OCI-LY1 (cell line): Measurements from ENCODE around the gene ACVR2B.

Source experiments
- H2AFZ ChIP-seq: fragments of 200-600 bp; sonication (generic), shearing (Covaris generic); 2 replicates; pipeline ENCODE4 v1.6.0; 2014; ENCODE audit warnings: antibody characterized with exemption, mild to moderate bottlenecking, low read length
- H3F3A ChIP-seq: fragments of 200-600 bp; sonication (generic), shearing (Covaris generic); 2 replicates; pipeline ENCODE4 v1.6.0; 2014; ENCODE audit warnings: mild to moderate bottlenecking, antibody characterized with exemption, low read length, moderate library complexity; ENCODE audit not compliant: insufficient read depth
- H3K27ac ChIP-seq: fragments of 200-600 bp; sonication (generic); 2 replicates; pipeline ENCODE4 v1.5.1; 2014; ENCODE audit warnings: low read length, mixed run types, mild to moderate bottlenecking, low read depth; ENCODE audit not compliant: poor library complexity, severe bottlenecking
- H3K27me3 ChIP-seq: fragments of 200-600 bp; sonication (generic); 2 replicates; pipeline ENCODE4 v1.6.0; 2014; ENCODE audit warnings: antibody characterized with exemption, mild to moderate bottlenecking, low read length, moderate library complexity; ENCODE audit not compliant: insufficient read depth
- H3K36me3 ChIP-seq: fragments of 200-600 bp; sonication (generic); 2 replicates; pipeline ENCODE4 v1.6.1; 2014; ENCODE audit warnings: mild to moderate bottlenecking, antibody characterized with exemption, low read length, moderate library complexity, mixed read lengths; ENCODE audit not compliant: insufficient read depth
- H3K4me1 ChIP-seq: fragments of 200-600 bp; sonication (generic); 2 replicates; pipeline ENCODE4 v1.5.1; 2014; ENCODE audit warnings: mild to moderate bottlenecking, low read length, moderate library complexity; ENCODE audit not compliant: insufficient read depth, severe bottlenecking
- H3K4me2 ChIP-seq: fragments of 200-600 bp; sonication (generic), shearing (Covaris generic); 2 replicates; pipeline ENCODE4 v1.6.1; 2014; ENCODE audit warnings: low read length
- H3K4me3 ChIP-seq: fragments of 200-600 bp; sonication (generic); 2 replicates; pipeline ENCODE4 v1.5.1; 2014; ENCODE audit warnings: low read length, low read depth, mild to moderate bottlenecking, mixed read lengths; ENCODE audit not compliant: poor library complexity, severe bottlenecking
- H3K79me2 ChIP-seq: fragments of 200-600 bp; shearing (Covaris generic); 2 replicates; pipeline ENCODE4 v1.6.1; 2016; ENCODE audit warnings: mixed run types, low read length, mixed read lengths; ENCODE audit not compliant: insufficient read depth
- H3K9ac ChIP-seq: fragments of 200-600 bp; sonication (generic), shearing (Covaris generic); 2 replicates; pipeline ENCODE4 v1.6.1; 2014; ENCODE audit warnings: mild to moderate bottlenecking, low read length, mixed read lengths
- H3K9me2 ChIP-seq: fragments of 200-600 bp; sonication (generic), shearing (Covaris generic); 2 replicates; pipeline ENCODE4 v1.6.1; 2014; ENCODE audit warnings: low read depth, mild to moderate bottlenecking, low read length, mixed read lengths
- H3K9me3 ChIP-seq: fragments of 200-600 bp; shearing (Covaris generic); 2 replicates; pipeline ENCODE4 v1.6.1; 2014; ENCODE audit warnings: low read length, mixed read lengths
- H4K20me1 ChIP-seq: fragments of 200-600 bp; sonication (generic), shearing (Covaris generic); 2 replicates; pipeline ENCODE4 v1.6.0; 2016; ENCODE audit warnings: mild to moderate bottlenecking, low read length; ENCODE audit not compliant: insufficient read depth
- EZH2 ChIP-seq: fragments of 200-600 bp; sonication (generic), shearing (Covaris generic); IDR thresholded peaks from 2 replicates; pipeline ENCODE4 v1.8.0; 2017; ENCODE audit warnings: borderline replicate concordance, mixed run types, mild to moderate bottlenecking, antibody characterized with exemption, low read length, moderate library complexity, mixed read lengths
- TF ChIP-seq, protein P1 (sequence below): fragments of 200-600 bp; sonication (generic), shearing (Covaris generic); IDR thresholded peaks from 2 replicates; pipeline ENCODE4 v1.5.1; 2017; ENCODE audit warnings: mild to moderate bottlenecking, antibody characterized with exemption, low read length, moderate library complexity, mixed read lengths

Gene ACVR2B

DNA sequence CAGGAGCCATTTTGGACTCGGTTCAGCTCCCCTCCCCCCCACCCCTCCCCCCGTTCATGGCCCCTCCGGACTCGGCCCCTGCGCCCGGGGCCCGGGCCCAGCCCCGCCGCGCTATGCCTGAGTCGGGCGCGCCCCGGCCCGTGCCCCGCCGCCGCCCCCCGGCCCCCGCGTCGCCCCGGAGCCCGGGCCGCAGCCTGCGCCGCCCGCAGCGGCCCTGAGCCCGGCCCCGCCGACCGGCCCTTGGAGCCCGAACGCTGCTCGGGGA lies 155 bp downstream of the ACVR2B start:
- H3K4me2 ChIP-seq: peak overlapping the region; percentile 68
- H3K9ac ChIP-seq: peak overlapping the region; percentile 57; the same call in 1 of the 2 replicates
- H2AFZ ChIP-seq: no peak overlapping the region
- TF ChIP-seq, protein P1, sequence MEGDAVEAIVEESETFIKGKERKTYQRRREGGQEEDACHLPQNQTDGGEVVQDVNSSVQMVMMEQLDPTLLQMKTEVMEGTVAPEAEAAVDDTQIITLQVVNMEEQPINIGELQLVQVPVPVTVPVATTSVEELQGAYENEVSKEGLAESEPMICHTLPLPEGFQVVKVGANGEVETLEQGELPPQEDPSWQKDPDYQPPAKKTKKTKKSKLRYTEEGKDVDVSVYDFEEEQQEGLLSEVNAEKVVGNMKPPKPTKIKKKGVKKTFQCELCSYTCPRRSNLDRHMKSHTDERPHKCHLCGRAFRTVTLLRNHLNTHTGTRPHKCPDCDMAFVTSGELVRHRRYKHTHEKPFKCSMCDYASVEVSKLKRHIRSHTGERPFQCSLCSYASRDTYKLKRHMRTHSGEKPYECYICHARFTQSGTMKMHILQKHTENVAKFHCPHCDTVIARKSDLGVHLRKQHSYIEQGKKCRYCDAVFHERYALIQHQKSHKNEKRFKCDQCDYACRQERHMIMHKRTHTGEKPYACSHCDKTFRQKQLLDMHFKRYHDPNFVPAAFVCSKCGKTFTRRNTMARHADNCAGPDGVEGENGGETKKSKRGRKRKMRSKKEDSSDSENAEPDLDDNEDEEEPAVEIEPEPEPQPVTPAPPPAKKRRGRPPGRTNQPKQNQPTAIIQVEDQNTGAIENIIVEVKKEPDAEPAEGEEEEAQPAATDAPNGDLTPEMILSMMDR: no peak
- TF ChIP-seq EZH2: no peak
- no peaks in the 10 kb centered on the region for H3K9me3 ChIP-seq
- H3F3A ChIP-seq: no peaks in the 10 kb centered on the region
- no peak overlapping the region for H3K27ac ChIP-seq
- no peaks in the 10 kb centered on the region for H3K36me3 ChIP-seq
- peak overlapping the region; percentile 64 for H3K4me3 ChIP-seq
- peaks cover 15% of the 10 kb centered on the region for H3K4me1 ChIP-seq
- H3K79me2 ChIP-seq: no peaks in the 10 kb centered on the region
- no peaks in the 10 kb centered on the region for H4K20me1 ChIP-seq
- no peaks in the 10 kb centered on the region for H3K27me3 ChIP-seq
- H3K9me2 ChIP-seq: no peaks in the 10 kb centered on the region

DNA sequence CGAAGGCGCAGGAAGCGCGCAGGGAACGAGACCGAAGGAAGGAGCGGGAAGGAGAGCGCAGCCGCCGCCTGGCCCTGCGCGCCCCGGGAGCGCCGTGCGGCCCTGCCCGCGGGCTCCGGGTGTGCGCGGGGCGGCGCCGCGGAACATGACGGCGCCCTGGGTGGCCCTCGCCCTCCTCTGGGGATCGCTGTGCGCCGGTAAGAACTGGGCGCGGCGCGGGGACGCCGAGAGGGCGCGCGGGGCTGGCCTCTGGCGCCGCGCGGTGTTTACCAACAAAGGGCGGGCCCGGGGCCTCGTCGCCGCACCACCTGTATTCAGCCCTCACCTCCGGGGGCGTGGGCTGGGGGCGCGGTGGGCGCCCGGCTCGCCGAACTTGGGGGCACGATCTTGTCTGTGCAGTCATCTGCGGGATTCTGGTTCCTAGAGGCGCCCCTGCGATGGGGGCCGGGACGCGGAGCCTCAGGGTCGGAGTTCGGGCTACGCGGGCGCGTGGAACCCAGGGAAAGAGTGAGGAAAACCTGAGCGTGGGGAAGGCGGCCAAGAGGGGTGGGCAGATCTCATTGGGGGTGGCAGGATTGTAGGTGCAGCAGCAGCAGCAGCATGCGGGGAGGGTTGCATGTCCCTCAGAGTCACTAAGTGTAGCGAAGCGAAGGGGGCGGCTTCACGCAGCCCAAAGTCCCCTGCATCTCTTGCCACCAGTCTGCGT lies 641 bp downstream of the ACVR2B start:
- Histone ChIP-seq H3K4me1 (peaks cover 15% of the 10 kb centered on the region), H3K27ac (no peak overlapping the region), H3K79me2 (no peaks in the 10 kb centered on the region), H2AFZ (no peak overlapping the region), H3F3A (no peaks in the 10 kb centered on the region), H3K27me3 (no peaks in the 10 kb centered on the region), H3K9me2 (no peaks in the 10 kb centered on the region), H3K36me3 (no peaks in the 10 kb centered on the region), H3K4me3 (peak overlapping the region; percentile 64), H3K4me2 (peak overlapping the region; percentile 68), H3K9ac (peak overlapping the region; percentile 57; the same call in 1 of the 2 replicates), H4K20me1 (no peaks in the 10 kb centered on the region), H3K9me3 (no peaks in the 10 kb centered on the region)
- TF ChIP-seq EZH2: no peak
- TF ChIP-seq, protein P1: no peak

DNA sequence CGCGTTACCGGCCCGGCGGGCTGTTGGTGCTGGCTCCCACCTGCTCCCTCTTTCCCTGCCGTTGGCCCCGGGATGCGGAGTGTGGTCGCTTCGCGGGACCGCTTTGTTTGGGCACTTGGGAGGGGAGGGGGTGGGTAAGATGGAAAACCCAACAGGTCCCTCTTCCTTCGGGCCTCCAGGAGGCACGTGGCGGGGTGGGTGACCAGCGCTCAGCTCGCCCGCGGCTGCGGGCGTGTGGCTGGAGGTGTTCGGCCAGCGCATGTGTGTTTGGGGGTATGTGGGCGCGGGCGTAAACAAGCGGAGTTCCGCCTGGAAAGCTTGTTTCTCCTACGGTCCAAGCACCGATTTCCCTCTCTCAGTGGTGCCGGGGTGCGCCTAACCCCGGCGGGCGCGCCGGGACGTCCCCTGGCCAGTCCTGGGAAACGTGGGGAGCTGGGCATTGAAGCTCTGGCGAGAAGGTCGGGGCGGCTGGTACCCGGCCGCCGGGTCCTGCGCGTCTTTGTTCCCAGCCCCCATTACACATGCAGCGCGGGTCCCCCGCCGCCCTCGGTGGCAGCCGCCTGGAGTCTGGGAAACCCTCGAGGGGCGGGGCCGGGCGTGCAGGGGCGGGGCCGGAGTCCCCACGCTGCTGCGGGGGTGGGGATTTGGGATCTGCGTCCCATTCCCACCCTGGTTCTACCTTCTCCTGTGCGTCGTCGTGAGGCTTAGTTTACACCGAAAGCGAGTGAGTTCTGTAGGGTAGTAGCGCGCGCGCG lies 1.4 kb downstream of the ACVR2B start:
- Histone ChIP-seq H3K27me3 (no peaks in the 10 kb centered on the region), H3K36me3 (no peaks in the 10 kb centered on the region), H3K9ac (peak overlapping the region; percentile 57; the same call in 1 of the 2 replicates), H3K9me3 (no peaks in the 10 kb centered on the region), H3K4me1 (peaks cover 15% of the 10 kb centered on the region), H3K9me2 (no peaks in the 10 kb centered on the region), H2AFZ (no peak overlapping the region), H3F3A (no peaks in the 10 kb centered on the region), H3K4me2 (peak overlapping the region; percentile 68), H3K27ac (no peak overlapping the region), H4K20me1 (no peaks in the 10 kb centered on the region), H3K4me3 (peak overlapping the region; percentile 64), H3K79me2 (no peaks in the 10 kb centered on the region)
- TF ChIP-seq, protein P1: no peak
- no peak for TF ChIP-seq EZH2
